GM21529 (cell line): ENCODE results near the gene FOXD2.

ENCODE experiments used
- ATAC-seq: cut with Tn5 transposase; IDR thresholded peaks from one replicate; pipeline ENCODE4 v1.9.1; 2021; ENCODE audit not compliant: unreplicated experiment

FOXD2 gene

GRCh38 chr1:47459253-47459788, 21.5 kb downstream of the FOXD2 start:
- ATAC-seq = no peak

- ATAC-seq = no peak
Observed at GRCh38 chr1:47460040-47460439, 22.2 kb downstream of the FOXD2 start.

- no peak for ATAC-seq
Observed at GRCh38 chr1:47460456-47460855, 22.6 kb downstream of the FOXD2 start.

- no peak for ATAC-seq
Observed at GRCh38 chr1:47465605-47466004, 27.8 kb downstream of the FOXD2 start.

- no peak for ATAC-seq
Observed at GRCh38 chr1:47468709-47469389, 31.0 kb downstream of the FOXD2 start.

- ATAC-seq = no peak
Observed at GRCh38 chr1:47469390-47469759, 31.5 kb downstream of the FOXD2 start.

GRCh38 chr1:47469910-47470309, 32.1 kb downstream of the FOXD2 start:
- no peak for ATAC-seq

GRCh38 chr1:47471163-47471562, 33.3 kb downstream of the FOXD2 start:
- ATAC-seq = no peak

- ATAC-seq = no peak
Observed at GRCh38 chr1:47474278-47475193, 36.7 kb downstream of the FOXD2 start.

GRCh38 chr1:47477595-47478080, 39.8 kb downstream of the FOXD2 start:
- no peak for ATAC-seq

GRCh38 chr1:47478090-47478489, 40.2 kb downstream of the FOXD2 start:
- no peak for ATAC-seq

- no peak for ATAC-seq
Observed at GRCh38 chr1:47479664-47480063, 41.8 kb downstream of the FOXD2 start.

GRCh38 chr1:47481936-47482335, 44.1 kb downstream of the FOXD2 start:
- ATAC-seq = no peak

GRCh38 chr1:47482786-47483185, 44.9 kb downstream of the FOXD2 start:
- ATAC-seq = no peak

GRCh38 chr1:47483651-47484050, 45.8 kb downstream of the FOXD2 start:
- no peak for ATAC-seq

- no peak for ATAC-seq
Observed at GRCh38 chr1:47485817-47486216, 48.0 kb downstream of the FOXD2 start.

GRCh38 chr1:47487332-47487731, 49.5 kb downstream of the FOXD2 start:
- no peak for ATAC-seq

GRCh38 chr1:47487850-47488450, 50.1 kb downstream of the FOXD2 start:
- ATAC-seq = no peak
